Lung (tissue), 12 donors: ENCODE results near the gene PITPNB. TPM values are rescaled to one million over a fixed set of nuclear protein-coding genes. Genes with fewer than 3 reads are reported as not detected.

Experiments
- ATAC-seq: fragments of 200-7000 bp; cut with Tn5 transposase; one replicate; pipeline ENCODE4 v1.9.1; 2020; ENCODE audit warnings: moderate number of reproducible peaks; ENCODE audit not compliant: insufficient read depth, low FRiP score
- DNase-seq, 3 donors: peaks; one replicate each; pipeline ENCODE4 v3.0.0-alpha.2; 2013 to 2017
- H3K27ac ChIP-seq, 2 donors: one replicate each; pipeline ENCODE4 v1.5.1; 2013; ENCODE audit warnings: mild to moderate bottlenecking in 2 of 2, moderate library complexity in 2 of 2, control low read depth in 1 of 2, inconsistent platforms in 1 of 2, low read depth in 1 of 2, low read length in 1 of 2
- H3K27me3 ChIP-seq, 3 donors: one replicate each; pipeline ENCODE4 v1.5.1; 2013; ENCODE audit warnings: low read length in 2 of 3; ENCODE audit not compliant: control insufficient read depth in 3 of 3, insufficient read depth in 3 of 3
- H3K36me3 ChIP-seq, 4 donors: one replicate each; pipeline ENCODE4 v1.5.1; 2013; ENCODE audit warnings: low read length in 4 of 4, mild to moderate bottlenecking in 1 of 4, moderate library complexity in 1 of 4; ENCODE audit not compliant: control insufficient read depth in 4 of 4, insufficient read depth in 4 of 4
- H3K4me1 ChIP-seq, 5 donors: one replicate each; pipeline ENCODE4 v1.5.1; 2013; ENCODE audit warnings: low read length in 5 of 5, mild to moderate bottlenecking in 2 of 5, moderate library complexity in 1 of 5; ENCODE audit not compliant: control insufficient read depth in 5 of 5, insufficient read depth in 5 of 5
- H3K4me3 ChIP-seq: one replicate; pipeline ENCODE4 v1.5.1; 2013; ENCODE audit warnings: mild to moderate bottlenecking, control low read depth, moderate library complexity
- H3K9ac ChIP-seq, 2 donors: one replicate each; pipeline ENCODE4 v1.5.1; 2013; ENCODE audit warnings: low read length in 2 of 2, control low read depth in 1 of 2; ENCODE audit not compliant: insufficient read depth in 1 of 2
- H3K9me3 ChIP-seq, 4 donors: one replicate each; pipeline ENCODE4 v1.5.1; 2013; ENCODE audit warnings: low read length in 3 of 4, mild to moderate bottlenecking in 1 of 4, moderate library complexity in 1 of 4; ENCODE audit not compliant: control insufficient read depth in 4 of 4, insufficient read depth in 3 of 4
- WGBS, 2 donors: extraction: QIAGEN DNeasy Blood & Tissue Kit; methylation state at CpG; one replicate each; pipeline ENCODE4 v1.1.7; 2013; 5-methylcytosine and 5-hydroxymethylcytosine counted together
- polyA plus RNA-seq, 2 donors: library from polyadenylated mRNA; stranded (reverse); fragments of 200-250 nt; gene quantifications; one replicate each; pipeline ENCODE4 v1.2.1, GENCODE V29; 2013
- total RNA-seq, 2 donors: library from RNA; depleted of rRNA in 1 of 2; stranded (reverse); fragments of >200 nt in 1 of 2; gene quantifications; one replicate each; pipeline ENCODE4 v1.2.1, GENCODE V29; 2014 to 2021
- TF ChIP-seq, protein P1 (sequence below): IDR thresholded peaks from 2 replicates; pipeline ENCODE4 v1.5.1; 2012; ENCODE audit warnings: mild to moderate bottlenecking; ENCODE audit errors: control extremely low read depth, extremely low read depth
- donor health status: control.
- donor health status: control.
- donor health status: Bipolar disorder and iron deficiency.
- donor health status: healthy.
- donor health status: DM: yes; HTN: yes; CAD: no.

The PITPNB gene
- total and polyA plus RNA-seq, 4 donors, result 19.2 to 73.5 (median 37.5) TPM

DNA sequence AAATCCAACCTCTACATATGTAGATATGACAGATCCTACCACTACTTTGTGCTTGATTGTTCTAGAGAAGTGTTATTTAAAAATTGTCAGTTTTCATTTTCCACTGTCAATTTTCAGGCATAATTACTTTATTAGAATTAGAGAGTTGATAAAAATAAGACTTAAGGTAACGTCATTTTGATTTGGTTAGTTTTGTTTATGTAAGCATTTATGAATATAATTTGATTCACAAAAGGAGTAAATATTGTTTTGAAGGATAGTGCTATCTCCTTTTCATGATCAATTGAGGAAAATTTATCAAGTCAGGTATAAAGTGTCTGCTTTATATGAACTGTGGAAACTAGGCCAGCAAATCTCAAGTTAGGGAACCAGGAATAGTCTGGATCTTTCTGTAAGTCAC, 42.6 kb upstream of the PITPNB start:
- TF ChIP-seq, protein P1, sequence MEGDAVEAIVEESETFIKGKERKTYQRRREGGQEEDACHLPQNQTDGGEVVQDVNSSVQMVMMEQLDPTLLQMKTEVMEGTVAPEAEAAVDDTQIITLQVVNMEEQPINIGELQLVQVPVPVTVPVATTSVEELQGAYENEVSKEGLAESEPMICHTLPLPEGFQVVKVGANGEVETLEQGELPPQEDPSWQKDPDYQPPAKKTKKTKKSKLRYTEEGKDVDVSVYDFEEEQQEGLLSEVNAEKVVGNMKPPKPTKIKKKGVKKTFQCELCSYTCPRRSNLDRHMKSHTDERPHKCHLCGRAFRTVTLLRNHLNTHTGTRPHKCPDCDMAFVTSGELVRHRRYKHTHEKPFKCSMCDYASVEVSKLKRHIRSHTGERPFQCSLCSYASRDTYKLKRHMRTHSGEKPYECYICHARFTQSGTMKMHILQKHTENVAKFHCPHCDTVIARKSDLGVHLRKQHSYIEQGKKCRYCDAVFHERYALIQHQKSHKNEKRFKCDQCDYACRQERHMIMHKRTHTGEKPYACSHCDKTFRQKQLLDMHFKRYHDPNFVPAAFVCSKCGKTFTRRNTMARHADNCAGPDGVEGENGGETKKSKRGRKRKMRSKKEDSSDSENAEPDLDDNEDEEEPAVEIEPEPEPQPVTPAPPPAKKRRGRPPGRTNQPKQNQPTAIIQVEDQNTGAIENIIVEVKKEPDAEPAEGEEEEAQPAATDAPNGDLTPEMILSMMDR, result no peak
- DNase-seq (no peak), ATAC-seq (no peak)
- Histone ChIP-seq H3K9ac (no peak overlapping the region), H3K36me3 (peaks cover 0 to 2% (median 0%) of the 10 kb centered on the region in 4 donors), H3K4me3 (no peak overlapping the region), H3K9me3 (no peaks in the 10 kb centered on the region), H3K27ac (no peak overlapping the region), H3K27me3 (no peaks in the 10 kb centered on the region), H3K4me1 (peaks cover 0 to 24% (median 2%) of the 10 kb centered on the region in 5 donors)
- WGBS, 2 donors, result 86 to 90% methylated on average over 1 of the region's 1 CpG

DNA sequence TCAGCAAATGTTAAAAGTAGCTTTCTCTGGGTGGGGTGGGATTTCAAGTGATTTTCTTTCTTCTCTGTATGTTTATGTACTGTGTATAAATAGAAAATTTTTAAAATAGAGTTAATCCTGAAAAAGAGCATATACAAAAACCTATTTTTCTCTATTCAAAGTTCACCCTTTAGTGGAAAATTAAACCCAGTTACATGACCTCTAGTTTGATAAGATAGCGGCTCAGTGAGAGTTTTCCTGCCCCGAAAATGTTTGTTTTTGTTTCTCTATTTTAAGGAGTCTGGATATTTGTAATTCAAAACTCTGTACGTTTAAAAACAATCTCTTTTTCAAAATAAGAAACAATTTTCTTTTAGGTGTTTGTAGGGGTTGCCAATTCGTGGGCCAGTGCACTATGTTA, 42.1 kb upstream of the PITPNB start:
- Histone ChIP-seq H3K9me3 (no peaks in the 10 kb centered on the region), H3K4me1 (peaks cover 0 to 24% (median 2%) of the 10 kb centered on the region in 5 donors), H3K36me3 (peaks cover 0 to 1% (median 0%) of the 10 kb centered on the region in 4 donors), H3K27me3 (no peaks in the 10 kb centered on the region), H3K27ac (no peak overlapping the region), H3K9ac (no peak overlapping the region), H3K4me3 (no peak overlapping the region)
- TF ChIP-seq, protein P1, result no peak
- ATAC-seq (no peak), DNase-seq (no peak)
- WGBS, 2 donors, result 87 to 91% methylated on average over 4 of the region's 4 CpGs

DNA sequence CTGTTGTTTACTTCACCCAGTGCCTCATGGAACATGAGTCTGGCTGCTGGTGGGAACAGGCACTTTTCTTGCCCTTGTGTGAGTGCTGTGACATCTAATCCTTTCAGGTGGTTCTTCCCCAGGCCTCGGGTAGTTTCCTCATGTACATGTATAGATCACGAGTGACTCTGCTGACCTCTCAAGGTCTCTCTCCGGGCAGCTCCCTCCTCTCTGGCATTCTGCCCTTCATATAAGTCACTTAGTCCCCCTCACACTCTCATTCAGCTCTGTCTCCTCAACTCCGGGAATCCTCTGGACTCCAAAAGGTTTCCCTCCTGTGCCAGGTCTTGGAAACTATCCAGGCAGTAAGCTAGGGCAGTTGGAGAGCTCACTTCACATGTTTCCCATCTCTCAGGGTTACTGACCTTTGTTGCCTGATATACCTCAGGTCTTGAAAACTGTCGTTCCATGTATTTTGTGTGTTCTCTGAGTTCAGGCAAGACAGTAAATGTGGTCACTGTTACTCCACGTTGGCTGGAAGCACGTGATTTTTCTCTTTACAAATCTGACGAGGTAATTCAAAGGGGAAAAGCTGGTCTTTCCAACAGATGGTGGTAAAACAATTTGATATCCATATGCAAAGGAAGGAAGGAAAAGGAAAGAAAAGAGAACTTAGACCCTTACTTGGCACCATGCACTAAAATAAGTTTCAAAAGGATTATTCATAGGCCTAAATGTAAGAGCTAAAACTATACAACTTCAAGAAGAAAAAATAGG, 40.5 kb upstream of the PITPNB start:
- WGBS, 2 donors, result 55 to 80% methylated on average over 8 of the region's 8 CpGs
- H3K36me3 ChIP-seq, result no peaks in the 10 kb centered on the region
- DNase-seq (no peak), ATAC-seq (no peak)
- H3K9me3 ChIP-seq, result no peaks in the 10 kb centered on the region
- peaks cover 0 to 24% (median 2%) of the 10 kb centered on the region in 5 donors for H3K4me1 ChIP-seq
- TF ChIP-seq, protein P1, result no peak
- H3K4me3 ChIP-seq, result no peak overlapping the region
- no peak overlapping the region for H3K27ac ChIP-seq
- no peak overlapping the region for H3K9ac ChIP-seq
- no peaks in the 10 kb centered on the region for H3K27me3 ChIP-seq
